HG03064 (cell line): ENCODE results near the gene RTKN.
"Not testable (repeated sequence)": the region's sequence is repeated elsewhere in the genome, so short reads cannot be mapped to it uniquely, and the experiment has no call there.

Source experiments
- ATAC-seq: cut with Tn5 transposase; IDR thresholded peaks from one replicate; pipeline ENCODE4 v1.9.1; 2021; ENCODE audit warnings: low read depth; ENCODE audit not compliant: unreplicated experiment

Gene RTKN, protein sequence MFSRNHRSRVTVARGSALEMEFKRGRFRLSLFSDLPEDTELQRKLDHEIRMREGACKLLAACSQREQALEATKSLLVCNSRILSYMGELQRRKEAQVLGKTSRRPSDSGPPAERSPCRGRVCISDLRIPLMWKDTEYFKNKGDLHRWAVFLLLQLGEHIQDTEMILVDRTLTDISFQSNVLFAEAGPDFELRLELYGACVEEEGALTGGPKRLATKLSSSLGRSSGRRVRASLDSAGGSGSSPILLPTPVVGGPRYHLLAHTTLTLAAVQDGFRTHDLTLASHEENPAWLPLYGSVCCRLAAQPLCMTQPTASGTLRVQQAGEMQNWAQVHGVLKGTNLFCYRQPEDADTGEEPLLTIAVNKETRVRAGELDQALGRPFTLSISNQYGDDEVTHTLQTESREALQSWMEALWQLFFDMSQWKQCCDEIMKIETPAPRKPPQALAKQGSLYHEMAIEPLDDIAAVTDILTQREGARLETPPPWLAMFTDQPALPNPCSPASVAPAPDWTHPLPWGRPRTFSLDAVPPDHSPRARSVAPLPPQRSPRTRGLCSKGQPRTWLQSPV

DNA sequence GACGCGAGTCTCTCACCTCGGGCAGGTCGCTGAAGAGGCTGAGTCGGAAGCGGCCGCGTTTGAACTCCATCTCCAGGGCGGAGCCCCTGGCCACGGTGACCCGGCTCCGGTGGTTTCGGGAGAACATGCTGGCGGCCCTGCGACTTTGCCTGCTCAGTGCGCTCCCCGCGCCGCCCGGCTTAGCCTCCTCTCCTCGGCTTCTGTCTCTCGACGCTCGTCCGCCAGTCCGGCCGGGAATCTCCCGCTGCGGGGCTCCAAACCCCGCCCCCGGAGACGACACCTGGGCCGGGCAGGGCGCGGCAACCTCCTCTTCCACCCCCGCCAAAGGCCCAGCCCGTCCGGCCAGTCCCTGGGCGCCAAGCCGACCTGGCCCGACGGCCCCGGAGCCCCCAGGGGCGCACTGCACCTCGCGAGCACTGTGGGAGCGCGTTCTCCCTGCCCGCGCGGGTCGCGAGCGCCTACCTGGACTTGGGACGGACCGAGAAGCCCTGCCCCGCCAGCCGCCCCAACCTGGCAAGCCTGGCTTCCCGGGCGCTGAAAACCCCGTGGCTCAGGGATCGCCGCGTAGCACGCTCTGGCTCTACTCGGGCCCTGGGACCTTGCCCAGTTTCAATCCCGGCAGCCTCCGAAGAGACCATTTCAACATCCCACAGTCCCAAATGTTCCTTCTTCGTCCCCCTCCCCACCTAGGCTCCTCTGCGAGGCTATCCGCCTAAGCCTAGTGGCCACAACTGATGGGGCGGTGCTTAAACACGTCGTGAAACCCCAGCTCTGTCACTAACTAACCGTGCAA, at the start of gene RTKN:
Gene RTKN (minus strand): TSS at position 248 of the 793 bp plus-strand sequence. CDS start 121 bp downstream, at position 127.
- ATAC-seq, result no peak

DNA sequence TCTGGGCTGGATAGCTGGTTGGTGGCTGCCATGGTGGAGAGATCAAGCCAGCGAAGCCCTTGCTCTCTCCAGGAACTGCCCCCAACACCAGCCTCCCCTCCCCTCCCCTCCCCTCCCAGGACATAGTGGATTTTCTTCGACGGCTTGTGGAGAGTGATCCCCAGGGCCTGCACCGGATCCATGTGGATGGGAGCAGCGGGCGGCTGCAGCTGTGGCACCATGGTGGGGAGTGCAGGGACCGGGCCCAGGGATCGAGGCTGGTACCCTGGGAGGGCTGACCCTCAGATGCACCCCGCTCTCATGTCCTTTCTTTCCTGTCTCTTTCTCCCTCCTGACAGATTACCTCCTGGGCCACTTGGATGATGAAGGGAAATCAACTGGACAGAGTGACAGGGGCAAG, 48.2 kb upstream of the RTKN start:
- ATAC-seq, result no peak

DNA sequence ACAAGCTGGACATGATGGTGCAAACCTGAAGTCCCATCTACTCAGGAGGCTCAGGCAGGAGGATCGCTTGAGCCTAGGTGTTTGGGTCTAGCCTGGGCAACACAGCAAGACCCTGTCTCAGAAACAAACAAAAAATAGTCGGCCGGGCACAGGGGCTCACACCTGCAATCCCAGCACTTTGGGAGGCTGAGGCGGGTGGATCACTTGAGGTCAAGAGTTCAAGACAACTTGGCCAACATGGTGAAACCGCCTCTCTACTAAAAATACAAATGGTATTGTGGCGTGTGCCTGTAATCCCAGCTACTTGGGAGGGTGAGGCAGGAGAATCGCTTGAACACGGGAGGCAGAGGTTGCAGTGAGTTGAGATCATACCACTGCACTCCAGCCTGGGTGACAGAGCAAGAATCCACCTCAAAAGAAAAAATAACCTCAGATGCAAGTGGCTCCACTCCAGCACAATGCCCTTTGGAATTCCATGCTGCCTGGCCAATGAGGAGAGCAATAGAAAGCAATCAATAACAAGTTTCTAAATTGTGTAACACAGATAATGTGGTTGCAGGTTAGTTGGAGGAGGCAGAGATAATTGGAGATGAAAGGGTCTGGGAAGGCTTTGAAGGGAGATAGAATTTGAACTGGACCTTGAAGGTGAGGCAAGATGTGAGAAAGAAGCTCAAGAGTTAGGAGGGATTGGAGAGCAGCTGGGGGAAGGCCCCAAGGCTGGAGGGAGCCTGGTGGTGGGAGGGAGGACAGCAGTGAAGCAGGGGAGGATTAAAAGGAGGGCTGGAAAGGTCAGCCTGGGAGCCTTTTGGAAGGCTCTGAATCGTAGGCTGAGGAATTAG, 47.1 kb upstream of the RTKN start:
- ATAC-seq, result no peak

DNA sequence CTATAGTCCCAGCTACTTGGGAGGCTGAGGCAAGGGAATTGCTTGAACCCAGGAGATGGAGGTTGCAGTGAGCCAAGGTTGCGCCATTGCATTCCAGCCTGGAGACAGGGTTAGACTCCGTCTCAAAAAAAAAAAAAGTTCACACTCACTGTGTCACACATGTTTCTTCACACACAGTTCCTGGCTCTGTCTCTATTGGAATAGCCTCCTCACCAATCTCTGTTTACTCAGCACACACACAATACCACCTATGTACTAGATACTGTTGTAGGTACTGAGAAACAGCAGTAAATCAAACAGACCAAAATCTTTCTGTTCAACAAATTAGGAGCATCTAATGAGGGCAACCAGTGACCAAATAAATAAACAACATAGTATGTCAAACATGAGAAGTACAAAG, 44.4 kb upstream of the RTKN start:
- ATAC-seq, result no peak

DNA sequence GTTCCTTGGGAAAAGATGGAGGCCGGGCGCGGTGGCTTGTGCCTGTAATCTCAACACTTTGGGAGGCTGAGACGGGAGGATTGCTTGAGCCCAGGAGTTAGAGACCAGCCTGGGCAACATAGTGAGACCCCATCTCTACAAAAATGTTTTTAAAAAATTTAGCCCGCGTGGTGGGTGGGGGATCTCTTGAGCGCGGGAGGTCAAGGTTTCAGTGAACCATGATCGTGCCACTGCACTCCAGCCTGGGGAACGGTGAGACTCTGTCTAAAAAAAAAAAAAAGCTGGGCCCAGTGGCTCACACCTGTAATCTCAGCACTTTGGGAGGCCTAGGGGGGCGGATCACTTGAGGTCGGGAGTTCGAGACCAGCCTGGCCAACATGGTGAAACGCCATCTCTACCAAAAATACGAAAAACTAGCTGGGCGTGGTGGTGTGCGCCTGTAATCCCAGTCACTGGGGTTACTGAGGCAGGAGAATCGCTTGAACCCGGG, 42.0 kb upstream of the RTKN start:
- ATAC-seq, result not testable (repeated sequence)

DNA sequence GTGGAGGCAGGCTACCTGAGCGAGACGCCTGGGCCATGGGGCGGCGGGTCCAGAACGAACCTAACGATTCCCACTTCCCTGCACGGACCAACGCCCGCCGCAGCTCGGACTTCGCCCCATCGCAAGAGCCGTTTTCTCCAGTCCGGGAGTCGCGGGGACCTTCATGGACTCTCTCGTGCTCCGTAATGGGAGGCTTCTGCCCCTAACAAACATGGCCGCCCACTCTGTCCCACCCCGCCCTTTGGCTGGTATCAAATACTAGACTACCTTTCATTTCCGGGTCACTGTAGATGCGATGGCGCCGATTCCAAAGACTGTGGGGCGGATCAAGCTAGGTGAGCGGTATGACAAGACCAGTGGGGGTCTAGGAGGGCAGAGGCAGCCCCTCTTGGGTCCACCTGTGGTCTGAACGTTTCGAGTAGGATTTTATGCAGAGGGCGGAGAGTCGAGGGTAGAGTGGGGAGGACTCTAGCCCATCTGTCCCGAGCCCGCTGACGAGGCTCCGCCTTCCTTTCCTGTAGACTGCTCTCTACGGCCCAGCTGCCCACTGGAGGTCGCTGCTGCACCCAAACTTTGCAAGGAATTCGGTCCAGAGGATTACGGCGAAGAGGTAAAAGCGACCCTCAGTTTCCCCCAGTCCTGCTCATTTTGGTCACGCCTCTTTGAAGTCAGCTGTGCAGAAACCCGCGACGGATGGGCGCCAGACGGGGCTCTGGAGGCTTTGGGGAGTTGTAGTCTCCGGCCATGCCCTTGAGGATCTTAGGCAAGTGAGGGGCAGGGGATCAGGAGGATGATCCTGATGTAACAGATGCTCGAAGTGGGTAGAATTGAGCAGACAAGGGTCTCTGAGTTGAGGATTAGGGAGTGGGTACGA, 41.3 kb upstream of the RTKN start, which contains the start of the genes CCDC142 and TTC31:
Gene CCDC142 (minus strand): TSS at position 198 of the 874 bp plus-strand sequence. CDS start 161 bp downstream, at position 37.
Gene TTC31 (plus strand): TSS at position 281 of the 874 bp plus-strand sequence. CDS start 15 bp downstream, at position 296.
- ATAC-seq, result peak; percentile 87

DNA sequence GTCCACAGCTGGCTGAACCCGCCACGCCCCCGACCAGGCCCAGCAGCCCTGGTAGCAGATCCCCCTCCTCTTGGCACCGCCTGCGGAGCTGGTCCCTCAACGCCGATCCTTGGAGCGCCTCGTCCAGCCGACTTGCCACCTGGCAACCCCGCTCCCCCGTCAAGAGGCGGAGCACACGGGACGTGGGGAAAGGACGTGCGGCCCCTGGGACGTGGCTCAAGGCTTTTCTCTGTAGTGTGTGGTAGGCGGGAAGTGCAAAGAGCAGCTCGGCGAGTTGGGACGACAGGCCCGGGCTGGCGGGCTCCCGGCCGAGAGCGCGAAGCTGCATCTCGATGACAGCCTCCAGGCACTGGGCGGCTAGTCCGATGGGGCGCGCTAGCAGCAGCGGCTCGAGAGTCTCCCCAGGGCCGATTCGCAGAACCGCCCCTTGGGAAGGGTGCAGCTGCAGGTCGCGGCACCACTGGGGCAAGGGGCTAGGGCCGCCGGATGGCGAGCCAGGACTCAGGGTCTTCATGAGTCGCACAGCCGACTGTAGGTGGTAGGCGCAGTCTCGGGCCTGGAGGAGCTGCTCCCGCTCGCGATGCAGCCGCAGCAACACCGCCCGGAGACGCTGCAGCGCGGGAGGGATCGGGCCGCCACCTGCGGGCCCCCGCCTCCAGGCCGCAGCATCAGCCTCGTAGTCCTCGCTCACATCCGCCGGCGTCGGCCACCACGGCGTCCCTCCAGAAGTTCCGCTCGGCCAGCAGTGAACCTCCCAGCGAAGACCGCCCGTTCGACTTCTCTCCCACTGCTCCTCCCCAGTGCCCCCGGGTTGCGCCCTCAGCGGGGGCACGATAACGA, 40.4 kb upstream of the RTKN start:
- ATAC-seq, result peak; percentile 34

DNA sequence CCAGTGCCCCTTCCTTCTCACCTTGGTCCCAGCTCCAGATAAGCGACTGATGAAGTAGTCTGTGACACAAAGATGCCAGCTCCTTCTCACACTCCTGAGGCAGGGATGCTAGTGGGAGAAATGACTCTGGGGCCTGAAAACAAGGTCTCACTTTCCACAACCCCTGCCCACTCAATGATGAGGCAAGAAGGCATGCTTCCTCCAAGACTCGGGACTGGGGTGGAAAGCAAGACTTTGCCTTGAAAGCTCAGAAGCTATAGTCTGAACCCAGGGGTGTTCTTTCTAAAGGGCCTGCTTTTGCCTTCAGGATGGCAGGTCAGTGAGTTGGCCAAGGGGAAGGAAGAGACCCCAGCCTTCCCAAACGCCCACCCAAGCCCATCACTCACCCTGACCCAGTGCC, 39.7 kb upstream of the RTKN start:
- ATAC-seq, result no peak

DNA sequence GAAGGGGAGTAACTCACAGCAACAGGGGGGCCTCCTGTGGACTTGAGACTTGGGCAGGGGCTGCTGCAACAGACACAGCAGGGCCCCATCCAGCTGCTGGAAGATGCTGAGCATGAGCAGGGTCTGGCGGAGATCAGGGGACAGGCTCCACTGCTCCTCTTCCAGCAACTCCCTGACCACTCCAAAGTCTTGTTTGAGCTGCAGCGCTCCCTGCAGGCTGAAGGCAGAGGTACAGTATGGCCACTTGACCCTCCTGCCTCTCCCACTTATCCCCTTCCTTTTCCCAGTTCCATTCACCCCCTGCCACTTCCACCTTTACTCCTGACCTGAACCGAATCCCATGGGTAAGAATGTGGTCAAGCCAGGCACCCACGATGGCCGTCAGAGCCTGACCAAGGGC, 33.2 kb upstream of the RTKN start:
- ATAC-seq, result no peak

DNA sequence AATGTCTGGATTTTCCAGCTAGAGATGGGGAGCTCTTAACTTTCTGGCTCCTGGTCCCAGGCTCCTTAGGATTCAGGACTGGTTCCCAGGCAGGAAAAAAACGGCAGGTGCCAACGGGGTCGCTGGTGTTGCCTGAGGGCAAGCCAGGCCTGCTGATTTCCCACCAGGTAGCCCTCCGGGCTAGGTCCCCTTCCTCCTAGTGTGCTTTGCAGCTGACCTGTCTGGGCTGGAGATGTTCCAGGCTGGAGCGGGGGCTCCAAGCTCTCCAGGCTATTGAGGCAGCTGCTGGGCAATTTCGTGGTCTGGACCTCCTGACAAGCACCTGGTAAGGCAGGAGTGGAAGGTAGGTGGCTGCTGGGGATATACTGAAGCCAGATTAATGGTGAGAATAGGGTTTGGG, 32.7 kb upstream of the RTKN start:
- ATAC-seq, result no peak

DNA sequence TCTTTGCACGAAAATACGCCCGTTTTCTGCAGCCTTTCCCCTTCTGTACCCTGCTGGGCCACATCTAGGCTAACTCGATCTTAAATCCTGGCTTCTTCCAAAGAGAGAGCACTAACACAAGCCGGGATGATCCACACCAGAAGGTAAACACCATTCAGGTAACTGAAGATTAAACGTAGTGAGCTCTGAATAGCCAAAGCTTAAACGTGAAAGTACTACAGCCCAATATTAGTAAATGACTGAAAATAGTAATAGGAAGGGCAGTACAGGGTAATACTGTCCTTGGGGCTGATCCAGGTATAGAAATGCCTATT, 31.2 kb upstream of the RTKN start:
- ATAC-seq, result no peak

DNA sequence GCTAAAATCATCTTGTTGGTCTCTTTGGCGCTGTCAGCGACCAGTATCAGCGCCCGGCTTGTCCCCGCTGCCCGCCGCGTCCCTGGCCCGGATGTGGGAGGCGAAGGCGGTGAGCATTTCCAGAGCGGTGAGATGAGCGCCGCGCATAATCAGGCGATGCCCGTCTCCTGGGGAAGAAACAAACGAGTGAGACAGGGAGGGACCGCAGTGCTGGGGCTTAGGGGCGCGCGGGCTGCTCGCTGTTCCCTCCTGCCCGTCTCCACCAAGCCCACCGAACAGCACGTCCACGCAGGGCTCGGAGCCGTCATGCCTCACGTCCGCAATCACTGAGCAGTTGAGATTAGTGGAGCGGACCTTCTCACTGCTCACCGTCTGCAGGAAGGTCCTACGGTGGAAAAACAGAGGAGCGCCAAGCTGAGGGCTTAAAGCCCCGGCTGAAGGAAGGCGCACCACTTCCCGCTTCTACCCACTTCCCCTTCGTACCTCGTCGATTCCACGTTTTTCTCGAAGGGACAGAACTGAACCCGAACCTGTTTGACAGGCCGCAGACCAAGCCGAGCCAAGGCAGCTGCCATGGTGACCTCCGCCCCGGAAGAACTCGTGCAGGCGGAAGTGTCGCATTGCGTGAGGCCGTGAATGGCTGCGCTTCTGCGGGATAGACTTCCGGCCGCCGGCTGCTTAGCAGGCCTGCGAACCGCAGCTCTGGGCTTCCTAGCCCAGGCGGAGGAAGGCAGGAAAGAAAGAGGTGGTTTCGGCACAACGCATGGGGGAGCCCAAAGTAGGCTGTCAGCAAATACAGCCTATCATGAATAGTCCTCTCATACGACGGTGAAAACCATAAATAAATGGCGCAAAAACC, 30.6 kb upstream of the RTKN start, which contains the start of gene MRPL53:
Gene MRPL53 (minus strand): TSS at position 595 of the 859 bp plus-strand sequence. CDS start 20 bp downstream, at position 575.
- ATAC-seq, result peak; percentile 81

DNA sequence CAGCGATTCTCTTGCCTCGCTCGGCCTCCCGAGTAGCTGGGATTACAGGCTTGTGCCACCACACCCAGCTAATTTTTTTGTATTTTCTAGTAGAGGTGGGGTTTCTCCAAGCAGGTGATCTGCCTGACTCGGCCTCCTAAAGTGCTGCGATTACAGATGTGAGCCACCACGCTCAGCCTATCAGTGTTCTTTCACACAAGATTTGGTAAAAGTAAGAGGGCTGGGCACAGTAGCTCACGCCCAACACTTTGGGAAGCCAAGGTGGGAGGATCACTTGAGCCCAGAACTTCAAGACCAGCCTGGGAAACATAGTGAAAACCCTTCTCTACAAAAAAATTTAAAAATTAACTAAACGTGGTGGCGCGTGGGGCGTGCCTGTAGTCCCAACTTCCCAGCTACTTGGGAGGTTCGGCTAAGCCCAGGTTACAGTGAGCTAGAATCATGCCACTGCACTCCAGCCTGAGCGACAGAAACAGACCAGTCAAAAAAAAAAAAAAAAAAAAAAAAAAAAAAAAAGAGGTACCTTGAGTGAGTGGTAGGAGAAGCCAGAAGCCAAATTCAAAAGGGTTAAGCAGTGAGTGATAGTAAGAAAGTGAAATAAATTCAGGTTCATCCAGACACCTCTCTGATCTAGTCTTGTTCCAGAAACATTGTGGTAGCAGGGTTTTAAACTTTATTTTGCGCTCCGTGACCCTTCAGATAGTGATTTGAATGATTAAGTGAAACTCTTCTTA, 29.8 kb upstream of the RTKN start:
- ATAC-seq, result no peak

DNA sequence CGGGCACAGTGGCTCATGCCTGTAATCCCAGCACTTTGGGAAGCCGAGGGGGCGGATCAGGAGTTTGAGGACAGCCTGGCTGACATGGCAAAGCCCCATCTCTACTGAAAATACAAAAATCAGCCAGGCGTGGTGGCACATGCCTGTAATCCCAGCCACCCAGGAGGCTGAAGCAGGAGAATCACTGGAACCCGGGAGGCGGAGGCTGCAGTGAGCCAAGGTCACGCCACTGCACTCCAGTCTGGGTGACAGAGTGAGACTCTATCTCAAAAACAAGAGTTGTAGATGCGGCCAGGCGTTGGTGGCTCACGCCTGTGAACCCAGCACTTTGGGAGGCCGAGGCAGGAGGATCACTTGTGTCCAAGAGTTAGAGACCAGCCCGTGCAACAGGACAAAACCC, 29.0 kb upstream of the RTKN start:
- ATAC-seq, result not testable (repeated sequence)

DNA sequence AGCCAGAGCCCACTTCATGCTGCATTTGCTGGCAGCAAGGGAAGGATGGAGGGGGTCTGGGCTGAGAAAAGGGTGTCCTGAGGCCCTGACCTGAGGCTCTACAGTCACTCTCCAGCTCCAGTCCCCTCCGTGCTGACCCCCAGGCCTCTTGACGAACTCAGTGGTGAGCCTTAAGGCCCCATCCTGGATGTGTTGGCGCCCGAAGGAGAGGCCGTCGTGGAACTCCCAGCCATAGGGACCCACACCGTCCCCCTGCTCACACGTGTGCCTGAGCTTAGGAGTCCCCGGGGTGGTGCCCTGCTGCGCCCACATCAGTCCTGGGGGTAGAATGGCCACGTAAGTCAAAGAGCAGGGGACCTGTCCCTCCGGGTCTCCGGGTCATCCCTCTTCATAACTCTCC, 22.7 kb upstream of the RTKN start:
- ATAC-seq, result no peak

DNA sequence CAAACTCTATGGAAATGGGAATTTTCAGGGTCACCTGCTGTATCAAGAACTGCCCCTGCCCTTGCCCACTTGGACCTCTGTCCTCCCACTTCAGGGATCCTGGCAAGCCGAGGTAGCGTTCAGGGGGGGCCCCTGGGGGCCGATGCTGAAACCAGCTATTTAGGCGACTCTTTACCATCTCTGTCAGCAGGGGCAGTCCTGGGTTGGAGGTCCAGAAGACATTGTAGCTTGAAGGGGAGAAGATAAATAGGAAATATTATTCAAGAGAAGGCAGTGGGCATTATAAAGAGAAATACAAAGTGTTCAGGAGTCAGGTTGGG, 21.0 kb upstream of the RTKN start:
- ATAC-seq, result no peak
